ENCODE measurements around the gene COL16A1.

- no peak for TF ChIP-seq SUZ12 (IDR thresholded peaks at IDR 0.05)
- no peak for TF ChIP-seq TARDBP (IDR thresholded peaks at IDR 0.05)
- TF ChIP-seq FOXM1 (IDR thresholded peaks at IDR 0.05; ENCODE audit: borderline replicate concordance): no peak
- TF ChIP-seq LEF1 (IDR thresholded peaks at IDR 0.05; ENCODE audit: borderline replicate concordance): no peak
- no peak for TF ChIP-seq FOXK2 (IDR thresholded peaks at IDR 0.05)
- no peak for TF ChIP-seq CTBP1 (IDR thresholded peaks at IDR 0.05; ENCODE audit: borderline replicate concordance)
Measured at GRCh38 chr1:31730336-31731048, 26.7 kb upstream of the COL16A1 start.

Data from HEK293T (cell line).